Endothelial cell of umbilical vein (primary cell): Measurements from ENCODE around the gene WDR82.

Source experiments
- CTCF ChIP-seq, 2 donors: IDR thresholded peaks; 1 replicate in 1 of 2; 2 replicates in 1 of 2; pipeline ENCODE4 v1.5.1; 2011; ENCODE audit warnings: low read length in 2 of 2, mild to moderate bottlenecking in 2 of 2, moderate library complexity in 2 of 2, control low read depth in 1 of 2, inconsistent platforms in 1 of 2, low read depth in 1 of 2; ENCODE audit not compliant: insufficient read depth in 1 of 2; ENCODE audit errors: extremely low read depth in 1 of 2
- EZH2 ChIP-seq: IDR thresholded peaks from 2 replicates; pipeline ENCODE4 v1.6.1; 2012; ENCODE audit warnings: borderline replicate concordance, low read depth, mild to moderate bottlenecking, moderate library complexity, low read length, inconsistent platforms; ENCODE audit not compliant: severe bottlenecking
- FOS ChIP-seq: IDR thresholded peaks from 2 replicates; pipeline ENCODE4 v1.6.1; 2011; ENCODE audit warnings: mild to moderate bottlenecking, low read length, moderate library complexity, borderline replicate concordance; ENCODE audit not compliant: insufficient read depth
- MAX ChIP-seq: IDR thresholded peaks from 2 replicates; pipeline ENCODE4 v1.6.1; 2011; ENCODE audit not compliant: insufficient read depth, insufficient read length
- MYC ChIP-seq: IDR thresholded peaks from one replicate; pipeline ENCODE4 v1.6.1; 2011; ENCODE audit warnings: mild to moderate bottlenecking, low read depth, low read length
- POLR2A ChIP-seq: IDR thresholded peaks from 2 replicates; pipeline ENCODE4 v1.6.1; 2012; ENCODE audit warnings: low read depth, mild to moderate bottlenecking, control low read depth, low read length
- POLR2AphosphoS5 ChIP-seq: IDR thresholded peaks from 2 replicates; pipeline ENCODE4 v1.6.1; 2012; ENCODE audit warnings: low read depth, mild to moderate bottlenecking, control low read depth, low read length, moderate library complexity; ENCODE audit not compliant: insufficient read depth

GRCh38 chr3:52248816-52249547 lies 29.5 kb downstream of the WDR82 start:
- TF ChIP-seq CTCF (IDR thresholded peaks at IDR 0.05; ENCODE audit: extremely low read depth in 1 of 2, insufficient read depth in 1 of 2, low read depth in 1 of 2, low read length in 2 of 2) = no peak
- no peak for TF ChIP-seq POLR2A
- TF ChIP-seq EZH2 = no peak
- TF ChIP-seq POLR2AphosphoS5 = no peak
- TF ChIP-seq MYC = no peak
- no peak for TF ChIP-seq FOS
- no peak for TF ChIP-seq MAX
